Astrocyte of the cerebellum (primary cell): Measurements from ENCODE around the gene TRAF2.

Source experiments
- DNase-seq: peaks from one replicate; pipeline ENCODE4 v3.0.0-alpha.2; 2011; ENCODE audit warnings: low read depth
- H3K4me3 ChIP-seq: 2 replicates; pipeline ENCODE4 v1.5.1; 2011; ENCODE audit warnings: mild to moderate bottlenecking, low read depth, low read length, moderate library complexity
- CTCF ChIP-seq: IDR thresholded peaks from 2 replicates; pipeline ENCODE4 v1.5.1; 2012; ENCODE audit warnings: low read length, low read depth, moderate library complexity, mild to moderate bottlenecking; ENCODE audit errors: missing control alignments
- in situ Hi-C: cut with HindIII; loops from 2 replicates; pipeline ENCODE4 v1.10.0; 2017; ENCODE audit warnings: low sequenced_read_pairs

TRAF2 gene

DNA sequence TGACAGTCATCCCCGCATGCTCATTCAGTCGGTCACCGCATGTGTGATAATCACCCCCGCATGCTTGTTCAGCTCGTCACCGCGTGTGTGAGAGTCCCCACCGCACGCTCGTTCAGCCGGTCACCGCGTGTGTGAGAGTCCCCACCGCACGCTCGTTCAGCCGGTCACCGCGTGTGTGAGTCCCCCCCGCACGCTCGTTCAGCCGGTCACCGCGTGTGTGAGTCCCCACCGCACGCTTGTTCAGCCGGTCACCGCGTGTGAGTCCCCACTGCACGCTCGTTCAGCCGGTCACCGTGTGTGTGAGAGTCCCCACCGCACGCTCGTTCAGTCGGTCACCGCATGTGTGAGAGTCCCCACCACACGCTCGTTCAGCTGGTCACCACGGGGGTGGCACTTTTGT lies 3.5 kb downstream of the TRAF2 start:
- in situ Hi-C loops: loop anchor here (10.0 kb wide), 1 partner anchor 75 kb away; no protein-coding TSS in a partner anchor
- no peak for DNase-seq

GRCh38 chr9:136890661-136891060 lies 4.3 kb downstream of the TRAF2 start:
- no peak for TF ChIP-seq CTCF
- DNase-seq: no peak
- no peak overlapping the region for H3K4me3 ChIP-seq
- in situ Hi-C loops: no loop called here

More for the DNA sequence above, 3.5 kb downstream of the TRAF2 start:
- TF ChIP-seq CTCF: no peak
- no peak overlapping the region for H3K4me3 ChIP-seq

GRCh38 chr9:136896027-136896426 lies 9.7 kb downstream of the TRAF2 start:
- in situ Hi-C loops: no loop called here
- no peak for TF ChIP-seq CTCF
- no peak for DNase-seq
- no peak overlapping the region for H3K4me3 ChIP-seq

DNA sequence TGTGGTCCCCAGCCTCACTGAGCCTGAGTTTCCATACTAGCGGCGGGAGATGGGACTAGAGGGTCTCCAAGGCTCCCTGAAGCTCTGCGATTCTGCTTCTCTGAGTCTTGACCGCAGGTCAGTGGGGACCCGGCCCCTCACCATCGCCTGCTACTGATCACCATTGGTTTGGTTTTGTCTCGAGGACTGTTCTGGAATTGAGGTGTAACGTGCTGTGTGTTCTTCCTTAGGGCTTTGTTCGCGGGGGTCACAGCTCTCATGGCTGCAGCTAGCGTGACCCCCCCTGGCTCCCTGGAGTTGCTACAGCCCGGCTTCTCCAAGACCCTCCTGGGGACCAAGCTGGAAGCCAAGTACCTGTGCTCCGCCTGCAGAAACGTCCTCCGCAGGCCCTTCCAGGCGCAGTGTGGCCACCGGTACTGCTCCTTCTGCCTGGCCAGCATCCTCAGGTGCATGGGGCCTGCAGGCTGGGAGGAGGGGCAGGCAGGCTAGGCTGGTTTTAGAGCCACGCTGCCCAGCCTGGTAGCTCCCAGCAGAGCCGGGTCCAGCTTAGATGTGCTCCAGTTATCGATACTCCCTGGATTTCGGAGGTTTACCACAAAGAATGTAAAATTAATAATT lies 12.3 kb downstream of the TRAF2 start:
- TF ChIP-seq CTCF: no peak

DNA sequence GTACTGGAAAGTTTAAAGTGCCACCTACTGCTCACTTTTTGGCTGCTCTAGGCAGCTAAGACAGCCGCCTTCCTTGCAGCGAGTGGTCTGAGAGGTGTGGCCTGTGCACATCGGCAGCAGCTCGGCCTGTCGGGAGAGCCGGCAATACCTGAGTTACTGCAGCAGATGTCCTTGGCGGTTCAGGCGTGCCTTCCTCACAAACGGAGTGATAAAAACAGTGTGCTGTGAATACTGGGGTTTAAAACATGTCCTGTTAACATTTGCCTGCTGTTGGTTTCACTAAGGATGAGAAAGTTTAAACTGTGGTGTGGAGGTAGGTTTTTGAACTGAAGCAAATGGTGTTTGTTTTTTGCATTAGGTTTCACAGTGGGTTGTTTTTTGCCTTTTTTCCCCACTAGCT lies 12.9 kb downstream of the TRAF2 start:
- no peak for DNase-seq
- no peak for TF ChIP-seq CTCF
- no peak overlapping the region for H3K4me3 ChIP-seq
- in situ Hi-C loops: no loop called here

More for the DNA sequence above, 12.3 kb downstream of the TRAF2 start:
- no peak for DNase-seq
- no peak overlapping the region for H3K4me3 ChIP-seq
- in situ Hi-C loops: no loop called here

- no peak overlapping the region for H3K4me3 ChIP-seq
- no peak for TF ChIP-seq CTCF
- DNase-seq: no peak
- in situ Hi-C loops: no loop called here
These were observed 14.2 kb downstream of the TRAF2 start for GRCh38 chr9:136900556-136900955.

DNA sequence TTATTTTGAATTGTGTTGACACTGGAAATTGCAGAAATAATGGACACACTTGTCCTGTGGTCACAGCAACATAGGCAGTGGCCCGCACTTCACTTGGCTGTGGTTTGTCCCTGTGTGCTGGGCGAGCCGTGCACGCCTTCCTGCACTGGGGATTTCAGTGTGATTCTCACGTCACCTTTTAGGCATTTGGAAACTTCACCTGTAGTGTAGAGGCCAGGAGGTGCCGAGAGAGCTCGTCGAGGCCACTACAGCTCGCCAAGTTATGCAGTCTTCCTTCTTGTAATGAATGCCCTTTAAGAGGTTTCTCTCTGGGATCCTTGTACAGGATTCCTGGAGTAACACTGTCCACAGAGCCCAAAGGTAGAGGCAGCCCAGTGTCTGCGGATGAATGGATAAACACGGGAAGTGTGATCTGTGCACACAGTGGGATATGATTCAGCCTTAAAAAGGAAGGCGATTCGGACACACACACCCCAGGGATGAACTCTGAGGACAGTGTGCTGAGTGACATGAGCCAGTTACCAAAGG lies 14.7 kb downstream of the TRAF2 start:
- H3K4me3 ChIP-seq: no peak overlapping the region
- in situ Hi-C loops: no loop called here
- DNase-seq: no peak
- no peak for TF ChIP-seq CTCF
